SIG-M5 treated with dmso at 0.1 percent for 504 hours (cell line): ENCODE measurements around the gene TRAPPC2.

Experiments used
- DNase-seq: peaks from one replicate; lab custom pipeline; 2025; ENCODE audit not compliant: unreplicated experiment; lab: John Stamatoyannopoulos, UW

TRAPPC2 gene

GRCh38 chrX:13734278-13735172 lies at the start of gene TRAPPC2, which contains the start of gene OFD1:
Gene TRAPPC2 (minus strand): TSS chrX:13734620. CDS start chrX:13719963, 14,657 bp downstream.
Gene OFD1 (plus strand): TSS chrX:13734748. CDS start chrX:13735072, 324 bp downstream.
- DNase-seq, result peak; percentile 91

GRCh38 chrX:13780868-13781427 lies 46.5 kb upstream of the TRAPPC2 start:
- DNase-seq, result no peak

GRCh38 chrX:13778916-13779315 lies 44.5 kb upstream of the TRAPPC2 start:
- DNase-seq, result peak; percentile 14

GRCh38 chrX:13776387-13776786 lies 42.0 kb upstream of the TRAPPC2 start:
- DNase-seq, result no peak

GRCh38 chrX:13775837-13776236 lies 41.4 kb upstream of the TRAPPC2 start:
- no peak for DNase-seq

- no peak for DNase-seq
These were observed 40.3 kb upstream of the TRAPPC2 start for GRCh38 chrX:13774696-13775095.

- no peak for DNase-seq
These were observed 35.7 kb upstream of the TRAPPC2 start for GRCh38 chrX:13770013-13770535.

DNA sequence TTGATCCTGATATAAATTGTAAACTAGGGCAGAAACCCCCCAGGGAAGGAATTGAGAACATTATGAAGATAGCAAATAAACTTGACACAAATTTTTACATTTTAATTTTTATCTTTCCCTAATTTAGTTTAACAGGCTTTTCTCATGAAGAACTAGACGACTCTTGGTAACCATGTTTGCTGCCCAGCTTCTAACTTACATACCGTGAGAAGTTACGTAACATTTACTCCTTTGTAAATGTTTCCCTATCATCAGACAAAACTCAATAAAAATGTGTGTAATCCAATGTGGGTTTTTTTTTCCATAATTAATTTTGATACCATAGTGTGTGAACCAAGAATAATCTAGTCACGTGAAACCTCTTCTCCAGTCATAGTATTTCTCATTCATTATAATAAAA lies 34.5 kb upstream of the TRAPPC2 start:
- DNase-seq, result no peak

DNA sequence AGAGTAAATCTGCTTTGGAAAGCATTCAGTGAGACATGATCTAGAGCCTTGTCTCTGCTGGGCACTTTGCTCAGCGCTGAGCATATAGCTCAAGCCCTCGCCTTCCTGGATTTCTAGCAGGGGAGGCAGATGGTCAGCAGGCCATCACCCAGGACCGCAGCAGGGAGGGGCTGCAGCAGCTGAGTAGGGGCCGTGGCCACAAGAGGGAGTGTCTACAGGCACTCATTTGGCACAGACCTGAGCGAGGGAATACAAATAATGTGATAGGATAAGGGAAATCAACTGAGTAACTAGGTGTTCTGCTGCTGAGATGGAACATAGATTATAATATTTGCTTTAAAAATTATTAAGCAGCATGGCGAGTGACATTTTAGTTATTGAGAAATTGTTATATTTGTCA lies 30.3 kb upstream of the TRAPPC2 start:
- no peak for DNase-seq

DNA sequence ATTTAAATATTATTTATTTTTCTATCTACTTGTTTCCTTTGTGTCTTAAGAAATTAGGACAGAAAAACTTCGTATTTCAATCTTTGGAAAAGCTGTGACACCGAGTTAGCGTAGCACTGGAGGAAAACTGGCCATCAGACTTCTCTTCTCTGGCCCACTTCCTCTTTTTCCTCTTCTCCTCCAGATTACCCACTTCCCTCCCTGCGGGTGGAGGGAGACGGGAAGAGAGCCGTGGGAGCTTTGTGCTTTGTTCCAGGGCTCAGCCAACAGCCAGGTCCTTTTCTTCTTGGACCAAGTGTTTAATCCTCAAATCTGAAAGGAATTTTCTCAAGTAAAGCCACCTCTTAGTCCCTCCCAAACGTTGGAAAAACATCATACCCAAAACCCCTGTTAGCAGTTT lies 29.9 kb upstream of the TRAPPC2 start:
- peak; percentile 46 for DNase-seq

DNA sequence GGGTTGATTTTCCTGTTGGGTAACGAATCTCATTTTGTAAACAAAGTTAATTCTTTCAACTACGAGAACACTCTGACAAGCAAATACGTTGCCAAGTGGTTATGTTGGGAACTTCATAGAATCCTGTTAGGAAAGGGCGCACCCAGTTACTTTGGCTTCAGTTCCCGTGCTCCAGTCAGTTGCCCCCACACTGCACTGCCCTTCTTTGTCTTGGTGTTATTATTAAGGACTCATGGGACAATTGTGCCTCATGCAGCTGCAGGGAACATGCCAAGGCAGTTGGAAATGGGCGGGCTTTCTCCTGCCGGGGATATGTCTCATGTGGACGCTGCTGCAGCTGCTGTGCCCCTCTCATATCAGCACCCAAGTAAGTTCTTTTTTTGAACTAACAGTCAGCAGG lies 29.1 kb upstream of the TRAPPC2 start:
- DNase-seq, result no peak

- peak; percentile 64 for DNase-seq
These were observed 27.4 kb upstream of the TRAPPC2 start for GRCh38 chrX:13761606-13762414.

GRCh38 chrX:13760426-13760825 lies 26.0 kb upstream of the TRAPPC2 start:
- DNase-seq, result peak; percentile 14

GRCh38 chrX:13759152-13759718 lies 24.8 kb upstream of the TRAPPC2 start:
- DNase-seq, result peak; percentile 91

GRCh38 chrX:13756381-13756780 lies 22.0 kb upstream of the TRAPPC2 start:
- no peak for DNase-seq

- DNase-seq, result no peak
These were observed 20.8 kb upstream of the TRAPPC2 start for GRCh38 chrX:13755254-13755653.

GRCh38 chrX:13754765-13755164 lies 20.3 kb upstream of the TRAPPC2 start:
- peak; percentile 62 for DNase-seq

DNA sequence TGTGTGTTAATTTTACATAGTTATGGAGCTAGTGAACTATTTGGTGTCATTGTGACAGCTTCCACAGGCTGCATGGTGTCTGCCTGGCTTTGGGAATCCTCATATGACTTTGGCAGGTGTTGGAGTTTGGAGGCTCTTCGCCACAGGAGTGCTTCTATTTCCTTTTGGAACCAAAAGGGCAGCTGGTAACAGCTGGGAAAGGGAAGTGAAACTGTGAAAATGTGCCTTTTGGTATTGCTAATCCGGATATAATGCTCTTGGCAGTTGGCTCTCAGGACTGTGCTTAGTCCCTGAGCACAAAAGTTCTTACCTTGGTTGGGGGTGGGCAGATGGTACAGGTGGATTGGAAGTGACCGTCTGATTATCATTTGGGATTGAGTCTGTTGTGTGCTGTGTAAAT lies 18.2 kb upstream of the TRAPPC2 start:
- peak; percentile 72 for DNase-seq

DNA sequence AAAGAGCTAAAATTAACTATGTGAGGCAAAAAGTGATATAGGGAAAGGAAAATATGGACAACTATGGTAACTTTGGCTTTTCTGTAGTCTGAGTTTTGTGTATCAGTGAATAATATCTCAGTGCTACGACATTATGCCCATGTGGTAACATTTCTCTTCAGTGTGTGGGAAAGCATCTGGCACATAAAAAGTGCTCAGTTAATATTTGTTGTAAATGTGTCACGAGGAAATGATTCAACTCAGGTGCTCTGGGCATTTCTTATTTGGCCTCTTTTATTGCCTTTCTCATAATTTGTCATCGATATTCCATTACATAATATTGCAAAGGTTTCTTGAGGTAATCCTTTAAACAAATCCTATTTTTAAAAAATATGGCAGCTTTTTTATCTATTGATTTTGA lies 17.7 kb upstream of the TRAPPC2 start:
- no peak for DNase-seq

DNA sequence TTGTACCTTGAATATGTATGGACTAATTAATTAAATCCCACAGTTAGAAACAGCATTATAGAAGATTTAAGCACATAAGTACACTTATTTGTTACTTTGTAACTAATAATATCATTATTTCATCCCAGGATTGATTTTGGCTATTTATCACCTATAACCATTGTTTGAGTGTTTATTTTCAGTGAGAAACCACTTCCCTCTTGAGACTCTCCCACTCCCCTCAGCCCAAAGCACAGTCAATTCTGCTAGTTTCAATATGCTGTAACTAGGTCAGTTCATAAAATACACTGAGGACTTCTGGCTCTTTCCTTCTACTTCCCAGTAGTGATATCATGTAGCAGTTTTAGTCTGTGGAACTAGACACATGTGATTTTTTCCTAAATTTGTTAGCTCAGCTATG lies 16.4 kb upstream of the TRAPPC2 start:
- DNase-seq, result no peak

- DNase-seq, result peak; percentile 53
These were observed 15.8 kb upstream of the TRAPPC2 start for GRCh38 chrX:13750204-13750603.
